Stimulated activated CD4-positive, alpha-beta T cell treated with anti-CD3 and anti-CD28 coated beads, Interleukin-1b, Interleukin-23, amount 100 ng/mL, for 48 hours (primary cell): ENCODE results near the gene SMNDC1.

ENCODE experiments used
- DNase-seq: peaks from one replicate; pipeline ENCODE4 v3.0.0-alpha.2; 2020

The SMNDC1 gene

GRCh38 chr10:110326351-110327032 lies 21.8 kb upstream of the SMNDC1 start:
- DNase-seq = no peak

GRCh38 chr10:110324805-110325280 lies 20.1 kb upstream of the SMNDC1 start:
- DNase-seq = no peak

GRCh38 chr10:110324201-110324804 lies 19.6 kb upstream of the SMNDC1 start:
- no peak for DNase-seq

- no peak for DNase-seq
Measured at GRCh38 chr10:110323503-110323902, 18.8 kb upstream of the SMNDC1 start.

- DNase-seq = no peak
Measured at GRCh38 chr10:110321869-110322620, 17.3 kb upstream of the SMNDC1 start.

- DNase-seq = no peak
Measured at GRCh38 chr10:110317866-110318850, 13.4 kb upstream of the SMNDC1 start.

GRCh38 chr10:110313674-110314073 lies 9.0 kb upstream of the SMNDC1 start:
- DNase-seq = no peak

GRCh38 chr10:110312206-110312605 lies 7.5 kb upstream of the SMNDC1 start:
- DNase-seq = no peak

- no peak for DNase-seq
Measured at GRCh38 chr10:110311357-110311949, 6.7 kb upstream of the SMNDC1 start.

- DNase-seq = no peak
Measured at GRCh38 chr10:110310741-110311140, 6.0 kb upstream of the SMNDC1 start.

- DNase-seq = no peak
Measured at GRCh38 chr10:110307805-110308204, 3.1 kb upstream of the SMNDC1 start.

GRCh38 chr10:110306452-110306768 lies 1.7 kb upstream of the SMNDC1 start:
- no peak for DNase-seq

- DNase-seq = peak; percentile 51
Measured at GRCh38 chr10:110305767-110306451, 1.2 kb upstream of the SMNDC1 start.

GRCh38 chr10:110304394-110304779 lies 333 bp downstream of the SMNDC1 start:
- no peak for DNase-seq

- DNase-seq = no peak
Measured at GRCh38 chr10:110303681-110304080, 1.0 kb downstream of the SMNDC1 start.

GRCh38 chr10:110300486-110300986 lies 4.2 kb downstream of the SMNDC1 start:
- no peak for DNase-seq

GRCh38 chr10:110296966-110297365 lies 7.8 kb downstream of the SMNDC1 start:
- DNase-seq = no peak

- no peak for DNase-seq
Measured at GRCh38 chr10:110286841-110287240, 17.9 kb downstream of the SMNDC1 start.

- no peak for DNase-seq
Measured at GRCh38 chr10:110285501-110285900, 19.2 kb downstream of the SMNDC1 start.

- DNase-seq = no peak
Measured at GRCh38 chr10:110284262-110284661, 20.5 kb downstream of the SMNDC1 start.

- DNase-seq = no peak
Measured at GRCh38 chr10:110279407-110279986, 25.2 kb downstream of the SMNDC1 start.
